Ovary (tissue), 9 donors: ENCODE measurements around the gene BHMT. TPM values are rescaled to one million over a fixed set of nuclear protein-coding genes. Genes with fewer than 3 reads are reported as not detected.
"Not testable (repeated sequence)": the region's sequence is repeated elsewhere in the genome, so short reads cannot be mapped to it uniquely, and the experiment has no call there.

Experiments used
- DNase-seq, 5 donors: peaks; one replicate each; pipeline ENCODE4 v3.0.0-alpha.2; 2019 to 2020
- H3K27ac ChIP-seq, 2 donors: fragments of 200-600 bp; one replicate each; pipeline versions ENCODE4 v1.5.1 to v1.8.0; 2019 to 2022
- H3K27me3 ChIP-seq: fragments of 200-600 bp; one replicate; pipeline ENCODE4 v1.8.0; 2022
- H3K36me3 ChIP-seq: fragments of 200-600 bp; sonication (generic); one replicate; pipeline ENCODE4 v1.5.1; 2019
- H3K4me1 ChIP-seq: one replicate; pipeline ENCODE4 v1.8.1; 2013; ENCODE audit warnings: mild to moderate bottlenecking, moderate library complexity; ENCODE audit not compliant: insufficient read depth
- H3K4me3 ChIP-seq: fragments of 200-600 bp; sonication (generic); one replicate; pipeline ENCODE4 v1.5.1; 2017
- H3K9me3 ChIP-seq, 2 donors: fragments of 200-600 bp in 1 of 2; sonication (generic) in 1 of 2; one replicate each; pipeline versions ENCODE4 v1.5.1 to v1.8.1; 2013 to 2019; ENCODE audit warnings: mild to moderate bottlenecking in 1 of 2, moderate library complexity in 1 of 2
- EP300 ChIP-seq: sonication (generic); formaldehyde crosslinking; IDR thresholded peaks from one replicate; pipeline ENCODE4 v1.6.1; 2017; ENCODE audit warnings: antibody characterized with exemption
- POLR2A ChIP-seq: fragments of 450-650 bp; IDR thresholded peaks from one replicate; pipeline ENCODE4 v1.6.1; 2017; ENCODE audit warnings: antibody characterized with exemption, mild to moderate bottlenecking, moderate library complexity
- WGBS, 3 donors: extraction: QIAGEN DNeasy Blood & Tissue Kit in 1 of 3; methylation state at CpG; one replicate each; pipeline versions ENCODE4 v1.1.5 to v1.1.7; 2013 to 2017; 5-methylcytosine and 5-hydroxymethylcytosine counted together
- intact Hi-C, 4 donors: fragments of 100-400 bp; cut with DNase I; formaldehyde crosslinking; loops; one replicate each; pipeline versions ENCODE4 v1.11.0 to v1.15.1; 2022 to 2023
- polyA plus RNA-seq, 2 donors: library from polyadenylated mRNA; stranded (reverse); fragments of 200-250 nt in 1 of 2; fragments of 350-450 nt in 1 of 2; fragmentation: Illumina TruSeq in 1 of 2; extraction: RNeasy Lipid Tissue Mini Kit (QIAGEN cat#74804) in 1 of 2; gene quantifications; one replicate each; pipeline ENCODE4 v1.2.3, GENCODE V29; 2013 to 2014
- small RNA-seq: library from RNA; depleted of rRNA; stranded (forward); fragments of <200 nt; gene quantifications from one replicate; pipeline ENCODE3, GENCODE V24; 2016
- total RNA-seq, 7 donors: library from RNA; depleted of rRNA in 2 of 7; stranded (reverse); fragments of >200 nt in 2 of 7; fragmentation: NEBNext Ultra II Directional in 3 of 7; extraction: Animal tissue kit (Norgen Biotek cat#: 25700) in 3 of 7; gene quantifications; one replicate each; pipeline versions ENCODE4 v1.1.0 to v1.2.4, GENCODE V29; 2016 to 2023
- TF ChIP-seq, protein P1 (sequence below), 3 donors: fragments of 450-650 bp in 2 of 3; fragments of 200-600 bp in 1 of 3; IDR thresholded peaks; one replicate each; pipeline versions ENCODE4 v1.5.1 to v1.8.0; 2016 to 2022; ENCODE audit warnings: antibody characterized with exemption in 3 of 3, mild to moderate bottlenecking in 1 of 3
- donor health status: DM: no; HTN: no; CAD: no; lungs with moderate emphysema.
- donor health status: DM: no; HTN: no; CAD: no.
- donor health status: Bipolar disorder and iron deficiency.
- donor health status: DM: yes; HTN: yes; CAD: no.
- donor health status: DM: no; HTN: no; CAD: no.
- donor health status: DM: yes; HTN: yes; CAD: no.

BHMT gene
- total and polyA plus RNA-seq, 9 donors = 0.07 to 0.92 (median 0.27) TPM; not detected in 2

DNA sequence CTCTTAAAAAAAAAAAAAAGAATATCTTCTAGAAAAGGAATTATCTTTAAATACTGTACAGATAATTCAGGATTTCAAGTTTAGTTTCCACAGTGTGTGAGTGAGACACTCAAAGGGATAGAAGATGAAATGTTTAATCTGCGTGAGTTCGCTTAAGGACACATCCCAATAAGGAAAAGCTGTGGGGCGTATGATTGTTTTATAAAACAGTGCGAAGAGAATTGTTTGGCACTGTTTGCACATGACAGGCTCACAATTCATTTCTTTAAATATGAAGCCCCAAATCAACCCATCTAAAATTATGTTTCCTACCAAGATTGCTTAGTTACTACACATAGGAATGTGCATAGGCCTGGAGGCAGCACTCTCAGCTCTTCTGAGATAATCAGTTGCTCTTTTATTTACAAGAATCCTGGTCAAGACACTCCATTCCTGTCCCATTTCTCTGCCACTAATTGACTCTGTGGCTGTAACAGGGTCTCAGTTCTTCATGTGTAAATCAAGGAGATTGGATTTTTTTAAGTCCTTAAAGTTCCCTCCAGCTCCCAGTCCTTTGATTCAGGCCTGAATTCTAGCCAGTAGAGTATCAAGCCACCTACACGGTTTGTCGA, 60.1 kb downstream of the BHMT start:
- TF ChIP-seq EP300 = no peak
- no peak for TF ChIP-seq POLR2A
- TF ChIP-seq, protein P1, sequence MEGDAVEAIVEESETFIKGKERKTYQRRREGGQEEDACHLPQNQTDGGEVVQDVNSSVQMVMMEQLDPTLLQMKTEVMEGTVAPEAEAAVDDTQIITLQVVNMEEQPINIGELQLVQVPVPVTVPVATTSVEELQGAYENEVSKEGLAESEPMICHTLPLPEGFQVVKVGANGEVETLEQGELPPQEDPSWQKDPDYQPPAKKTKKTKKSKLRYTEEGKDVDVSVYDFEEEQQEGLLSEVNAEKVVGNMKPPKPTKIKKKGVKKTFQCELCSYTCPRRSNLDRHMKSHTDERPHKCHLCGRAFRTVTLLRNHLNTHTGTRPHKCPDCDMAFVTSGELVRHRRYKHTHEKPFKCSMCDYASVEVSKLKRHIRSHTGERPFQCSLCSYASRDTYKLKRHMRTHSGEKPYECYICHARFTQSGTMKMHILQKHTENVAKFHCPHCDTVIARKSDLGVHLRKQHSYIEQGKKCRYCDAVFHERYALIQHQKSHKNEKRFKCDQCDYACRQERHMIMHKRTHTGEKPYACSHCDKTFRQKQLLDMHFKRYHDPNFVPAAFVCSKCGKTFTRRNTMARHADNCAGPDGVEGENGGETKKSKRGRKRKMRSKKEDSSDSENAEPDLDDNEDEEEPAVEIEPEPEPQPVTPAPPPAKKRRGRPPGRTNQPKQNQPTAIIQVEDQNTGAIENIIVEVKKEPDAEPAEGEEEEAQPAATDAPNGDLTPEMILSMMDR (IDR thresholded peaks at IDR 0.05) = no peak
- H3K27ac ChIP-seq = no peak overlapping the region
- no peaks in the 10 kb centered on the region for H3K36me3 ChIP-seq
- H3K4me3 ChIP-seq = no peak overlapping the region
- no peaks in the 10 kb centered on the region for H3K4me1 ChIP-seq
- DNase-seq = no peak
- intact Hi-C loops = no loop called here
- no peaks in the 10 kb centered on the region for H3K27me3 ChIP-seq
- WGBS, 3 donors = 47 to 77% (median 59%) methylated on average over 6 of the region's 6 CpGs
- H3K9me3 ChIP-seq = no peaks in the 10 kb centered on the region

DNA sequence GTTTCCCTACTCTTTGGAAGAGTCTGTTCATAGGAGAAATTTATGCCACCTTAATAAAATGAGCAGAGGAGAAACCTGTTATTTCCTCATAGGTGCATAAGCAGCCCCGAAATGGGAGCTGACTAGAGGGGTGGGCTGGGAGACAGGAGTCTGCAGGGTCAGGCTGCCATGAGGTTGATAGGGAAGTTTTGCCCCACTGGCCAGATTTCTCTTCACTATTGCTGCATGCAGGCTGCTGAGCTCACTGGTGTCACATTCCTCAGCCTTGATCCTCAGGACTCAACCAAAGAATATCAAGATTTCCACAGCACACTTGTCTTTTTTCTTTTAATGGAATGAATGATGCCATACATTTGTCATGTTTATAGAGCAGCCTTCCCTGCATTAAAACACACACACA, 60.7 kb downstream of the BHMT start:
- TF ChIP-seq POLR2A = no peak
- no peaks in the 10 kb centered on the region for H3K4me1 ChIP-seq
- no peaks in the 10 kb centered on the region for H3K27me3 ChIP-seq
- no peak overlapping the region for H3K4me3 ChIP-seq
- no peaks in the 10 kb centered on the region for H3K9me3 ChIP-seq
- no peaks in the 10 kb centered on the region for H3K36me3 ChIP-seq
- WGBS, 3 donors = 79 to 89% (median 83%) methylated on average over 1 of the region's 1 CpG
- no peak for DNase-seq
- intact Hi-C loops = no loop called here
- H3K27ac ChIP-seq = no peak overlapping the region

DNA sequence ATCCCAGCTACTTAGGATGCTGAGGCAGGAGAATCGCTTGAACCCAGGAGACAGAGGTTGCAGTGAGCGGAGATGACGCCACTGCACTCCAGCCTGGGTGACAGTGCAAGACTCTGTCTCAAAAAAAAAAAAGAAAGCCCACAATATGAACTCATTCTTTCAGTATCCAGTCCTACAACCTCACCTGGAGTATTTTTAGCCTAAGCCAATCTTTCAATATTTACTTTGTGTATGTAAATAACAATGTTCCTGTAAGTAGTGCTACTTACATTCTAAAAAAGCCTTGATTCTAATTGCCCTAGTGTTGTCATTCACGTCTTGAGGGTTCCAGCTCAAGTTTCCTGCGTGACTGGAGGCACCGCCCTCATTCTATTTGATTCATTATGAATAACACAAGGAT, 62.0 kb downstream of the BHMT start:
- Histone ChIP-seq H3K4me1 (no peaks in the 10 kb centered on the region), H3K4me3 (no peak overlapping the region), H3K9me3 (no peaks in the 10 kb centered on the region), H3K27me3 (no peaks in the 10 kb centered on the region), H3K36me3 (no peaks in the 10 kb centered on the region), H3K27ac (no peak overlapping the region)
- intact Hi-C loops = no loop called here
- no peak for TF ChIP-seq POLR2A
- TF ChIP-seq EP300 = no peak
- TF ChIP-seq, protein P1 (IDR thresholded peaks at IDR 0.05) = no peak
- no peak for DNase-seq
- 94 to 98% (median 98%) methylated on average over 6 of the region's 6 CpGs for WGBS, 3 donors

DNA sequence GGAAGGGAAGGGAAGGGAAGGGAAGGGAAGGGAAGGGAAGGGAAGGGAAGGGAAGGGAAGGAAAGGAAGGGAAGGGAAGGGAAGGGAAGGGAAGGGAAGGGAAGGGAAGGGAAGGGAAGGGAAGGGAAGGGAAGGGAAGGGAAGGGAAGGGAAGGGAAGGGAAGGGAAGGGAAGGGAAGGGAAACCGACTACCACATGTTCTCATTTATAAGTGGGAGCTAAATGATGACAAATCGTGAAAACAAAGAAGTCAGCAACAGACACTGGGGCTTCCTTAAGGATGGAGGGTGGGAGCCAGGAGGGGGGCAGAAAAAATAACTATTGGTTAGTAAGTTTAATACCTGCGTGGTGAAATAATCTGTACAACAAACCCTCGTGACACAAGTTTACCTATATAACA, 68.8 kb downstream of the BHMT start:
- 88 to 93% (median 91%) methylated on average over 4 of the region's 4 CpGs for WGBS, 3 donors
- H3K4me3 ChIP-seq, H3K9me3 ChIP-seq, DNase-seq, H3K36me3 ChIP-seq, H3K27ac ChIP-seq, intact Hi-C loops, H3K27me3 ChIP-seq, H3K4me1 ChIP-seq: not testable (repeated sequence)

DNA sequence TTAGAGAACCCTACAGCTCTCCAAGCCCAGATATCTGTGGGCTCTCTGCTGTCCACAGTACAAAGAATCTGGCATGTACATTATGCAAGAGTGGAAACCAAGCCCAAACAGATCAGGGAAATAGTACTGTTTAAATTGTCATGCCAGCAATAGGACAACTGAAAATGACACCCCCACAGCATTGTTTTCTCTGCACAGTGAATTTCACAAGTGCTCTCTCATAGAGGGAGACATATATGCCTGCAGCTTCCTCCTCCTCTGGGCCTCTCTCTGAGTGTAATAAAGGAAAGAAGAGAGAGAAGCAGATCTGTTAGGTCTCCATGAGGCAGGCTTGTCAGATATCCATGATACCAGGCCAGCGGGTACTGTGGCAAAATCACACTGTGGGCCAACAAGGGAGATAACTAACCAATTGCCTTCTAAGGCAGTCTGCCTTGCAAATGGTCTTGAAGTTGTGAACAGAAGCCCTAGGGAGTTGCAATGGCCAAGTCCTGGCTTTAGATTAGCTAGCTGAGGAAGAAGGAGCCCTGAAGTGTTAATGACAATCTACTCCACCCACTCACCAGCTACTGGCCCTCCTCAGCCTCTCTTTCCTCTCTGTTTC, 69.9 kb downstream of the BHMT start:
- no peaks in the 10 kb centered on the region for H3K9me3 ChIP-seq
- no peaks in the 10 kb centered on the region for H3K36me3 ChIP-seq
- H3K4me1 ChIP-seq = no peaks in the 10 kb centered on the region
- H3K4me3 ChIP-seq = no peak overlapping the region
- no peaks in the 10 kb centered on the region for H3K27me3 ChIP-seq
- WGBS, 3 donors = 73 to 76% (median 74%) methylated on average over 1 of the region's 1 CpG
- no peak overlapping the region for H3K27ac ChIP-seq
- TF ChIP-seq EP300 (no peak), POLR2A (no peak)
- TF ChIP-seq, protein P1 (IDR thresholded peaks at IDR 0.05) = no peak
- no peak for DNase-seq
- intact Hi-C loops = no loop called here

Small RNA genes within 50 kb of the gene (small RNA-seq; reads per million reads assigned to genes)
- gene RNY3P1 = not detected

Other genes starting within 250 kb of the BHMT start
- gene ARSB, start 126.5 kb upstream of the BHMT start, total RNA-seq = 10 to 100 TPM in 1 of 7 donors, 1 to 10 TPM in 6; 5.8 to 10.6 (median 7.6) TPM
- 1 to 10 TPM; 3.1 to 8.7 TPM for gene ARSB, start 126.5 kb upstream of the BHMT start, polyA plus RNA-seq
- 1 to 10 TPM; 3.5 to 5.6 (median 4.2) TPM for gene DMGDH, start 42.1 kb upstream of the BHMT start, total RNA-seq
- gene DMGDH, start 42.1 kb upstream of the BHMT start, polyA plus RNA-seq = 1 to 10 TPM; 2.1 to 5.8 TPM
- gene BHMT2, start 42.0 kb upstream of the BHMT start, total RNA-seq = 10 to 100 TPM in 2 of 7 donors, 1 to 10 TPM in 5; 3.7 to 13.6 (median 7.9) TPM
- 10 to 100 TPM in 1 of 2 donors, 1 to 10 TPM in 1; 7.0 to 18.4 TPM for gene BHMT2, start 42.0 kb upstream of the BHMT start, polyA plus RNA-seq
- gene JMY, start 124.3 kb downstream of the BHMT start, total RNA-seq = 10 to 100 TPM; 16.4 to 30.3 (median 22.1) TPM
- gene JMY, start 124.3 kb downstream of the BHMT start, polyA plus RNA-seq = 10 to 100 TPM in 1 of 2 donors, 1 to 10 TPM in 1; 9.9 to 10.7 TPM